ENCODE measurements around the gene TTC34. TPM values are rescaled to one million over a fixed set of nuclear protein-coding genes. Genes with fewer than 3 reads are reported as not detected.
"Not testable (repeated sequence)": the region's sequence is repeated elsewhere in the genome, so short reads cannot be mapped to it uniquely, and the experiment has no call there.

TTC34 gene
- total RNA-seq, 6 experiments from 2014 or later, result 0.06 to 0.23 (median 0.18) TPM; not detected in 1

GRCh38 chr1:2799811-2800663 is 1.5 kb downstream of the TTC34 start:
- 60% methylated on average over 1 of the region's 49 CpGs for WGBS (ENCODE audit: insufficient coverage, low coverage, low lambda C conversion rate, missing lambda C conversion rate)
- peak in 2 of 3 donors; percentile 16 to 50 for DNase-seq

GRCh38 chr1:2798958-2799357 is 2.5 kb downstream of the TTC34 start:
- ATAC-seq; H3K4me3 ChIP-seq; intact Hi-C loops (cut with DNase I); H3K36me3 ChIP-seq; H3K9me3 ChIP-seq; H3K4me1 ChIP-seq; H3K27me3 ChIP-seq; H3K27ac ChIP-seq: not testable (repeated sequence)
- DNase-seq, result peak in 1 of 3 donors; percentile 11
- 72% methylated on average over 4 of the region's 7 CpGs for WGBS (ENCODE audit: insufficient coverage, low coverage, low lambda C conversion rate, missing lambda C conversion rate)

More at GRCh38 chr1:2799811-2800663, 1.5 kb downstream of the TTC34 start:
- no peak for ATAC-seq
- no peaks in the 10 kb centered on the region for H3K9me3 ChIP-seq
- no peaks in the 10 kb centered on the region for H3K27me3 ChIP-seq
- no peak overlapping the region for H3K27ac ChIP-seq
- no peaks in the 10 kb centered on the region for H3K36me3 ChIP-seq
- no peak for TF ChIP-seq POLR2A (IDR thresholded peaks at IDR 0.05)
- TF ChIP-seq CTCF (IDR thresholded peaks at IDR 0.05), result no peak
- H3K4me3 ChIP-seq, result no peak overlapping the region
- intact Hi-C loops (cut with DNase I), result no loop called here
- no peaks in the 10 kb centered on the region for H3K4me1 ChIP-seq

GRCh38 chr1:2797741-2798016 is 3.8 kb downstream of the TTC34 start:
- DNase-seq (no peak), ATAC-seq (no peak)
- intact Hi-C loops (cut with DNase I), result no loop called here
- Histone ChIP-seq H3K9me3 (peaks cover 0 to 5% (median 0%) of the 10 kb centered on the region in 4 donors), H3K4me3 (no peak overlapping the region), H3K27ac (no peak overlapping the region), H3K4me1 (no peaks in the 10 kb centered on the region), H3K27me3 (no peaks in the 10 kb centered on the region), H3K36me3 (no peaks in the 10 kb centered on the region)
- TF ChIP-seq CTCF (IDR thresholded peaks at IDR 0.05) (no peak), POLR2A (IDR thresholded peaks at IDR 0.05) (no peak)
- WGBS (ENCODE audit: insufficient coverage, low coverage, low lambda C conversion rate, missing lambda C conversion rate), result 13% methylated on average over 2 of the region's 6 CpGs

- no peaks in the 10 kb centered on the region for H3K36me3 ChIP-seq
- intact Hi-C loops (cut with DNase I), result no loop called here
- H3K9me3 ChIP-seq, result peaks cover 0 to 5% (median 0%) of the 10 kb centered on the region in 4 donors
- no peak overlapping the region for H3K27ac ChIP-seq
- no peak overlapping the region for H3K4me3 ChIP-seq
- no peak for TF ChIP-seq POLR2A (IDR thresholded peaks at IDR 0.05)
- no peak for TF ChIP-seq CTCF (IDR thresholded peaks at IDR 0.05)
- ATAC-seq (no peak), DNase-seq (peak in 1 of 3 donors; percentile 11)
- H3K27me3 ChIP-seq, result no peaks in the 10 kb centered on the region
- H3K4me1 ChIP-seq, result no peaks in the 10 kb centered on the region
- WGBS (ENCODE audit: insufficient coverage, low coverage, low lambda C conversion rate, missing lambda C conversion rate), result 55% methylated on average over 12 of the region's 19 CpGs
Observed at GRCh38 chr1:2796890-2797740, 4.4 kb downstream of the TTC34 start.

GRCh38 chr1:2795926-2796325 is 5.6 kb downstream of the TTC34 start:
- Histone ChIP-seq H3K27me3 (no peaks in the 10 kb centered on the region), H3K27ac (no peak overlapping the region), H3K4me1 (no peaks in the 10 kb centered on the region), H3K9me3 (peaks cover 0 to 5% (median 0%) of the 10 kb centered on the region in 4 donors), H3K4me3 (no peak overlapping the region), H3K36me3 (no peaks in the 10 kb centered on the region)
- no peak for ATAC-seq
- intact Hi-C loops (cut with DNase I), result no loop called here
- no peak for TF ChIP-seq CTCF (IDR thresholded peaks at IDR 0.05)
- TF ChIP-seq POLR2A (IDR thresholded peaks at IDR 0.05), result no peak
- 44% methylated on average over 6 of the region's 6 CpGs for WGBS (ENCODE audit: insufficient coverage, low coverage, low lambda C conversion rate, missing lambda C conversion rate)
- DNase-seq, result no peak
